Measurements from ENCODE around the gene STOML1.
A peak's percentile ranks its signal among the peaks of the same experiment; 100 is the strongest.
"Not testable (repeated sequence)": the region's sequence is repeated elsewhere in the genome, so short reads cannot be mapped to it uniquely, and the experiment has no call there.

STOML1 gene

DNA sequence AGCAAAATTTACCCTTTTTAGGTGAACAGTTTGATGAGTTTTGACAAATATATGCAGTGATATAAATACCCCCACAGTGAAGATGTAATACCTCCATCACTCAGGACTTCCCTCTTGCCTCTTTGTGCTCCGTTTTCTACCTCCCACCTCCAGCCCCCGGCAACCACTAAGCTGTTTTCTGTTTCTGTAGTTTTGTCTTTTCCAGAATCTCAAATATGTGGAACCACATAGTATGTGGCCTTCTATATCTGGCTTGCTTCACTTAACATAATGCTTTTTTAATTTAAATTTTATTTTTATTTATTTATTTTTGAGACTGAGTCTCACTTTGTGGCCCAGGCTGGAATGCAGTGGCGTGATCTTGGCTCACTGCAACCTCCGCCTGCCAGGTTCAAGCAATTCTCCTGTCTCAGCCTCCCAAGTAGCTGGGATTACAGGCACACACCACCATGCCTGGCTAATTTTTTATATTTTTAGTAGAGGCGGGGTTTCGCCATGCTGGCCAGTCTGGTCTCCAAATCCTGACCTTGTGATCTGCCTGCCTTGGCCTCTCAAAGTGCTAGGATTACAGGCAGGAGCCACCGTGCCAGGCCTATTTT is 31.5 kb downstream of the STOML1 start:
- DNase-seq = not testable (repeated sequence)

DNA sequence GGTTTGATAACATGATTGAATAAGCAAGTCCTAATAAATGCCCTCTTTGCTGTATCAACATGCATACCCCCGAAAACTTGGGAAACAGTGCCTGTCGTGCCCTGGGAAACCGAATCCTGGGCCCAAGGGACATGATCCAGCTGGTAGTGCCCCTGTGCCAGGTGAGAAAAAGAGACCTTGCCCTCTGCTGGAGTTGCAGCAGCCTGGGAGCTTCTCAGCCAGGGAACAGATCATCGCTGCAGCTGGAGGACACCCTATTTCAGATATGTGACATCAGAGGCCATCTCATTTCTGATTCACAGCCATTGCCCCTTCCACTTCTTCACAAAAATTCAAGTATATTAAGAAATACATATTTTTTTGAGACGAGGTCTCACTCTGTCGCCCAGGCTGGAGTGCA is 32.3 kb downstream of the STOML1 start:
- no peak for DNase-seq

GRCh38 chr15:73959012-73959581 is 33.0 kb downstream of the STOML1 start:
- DNase-seq = no peak

DNA sequence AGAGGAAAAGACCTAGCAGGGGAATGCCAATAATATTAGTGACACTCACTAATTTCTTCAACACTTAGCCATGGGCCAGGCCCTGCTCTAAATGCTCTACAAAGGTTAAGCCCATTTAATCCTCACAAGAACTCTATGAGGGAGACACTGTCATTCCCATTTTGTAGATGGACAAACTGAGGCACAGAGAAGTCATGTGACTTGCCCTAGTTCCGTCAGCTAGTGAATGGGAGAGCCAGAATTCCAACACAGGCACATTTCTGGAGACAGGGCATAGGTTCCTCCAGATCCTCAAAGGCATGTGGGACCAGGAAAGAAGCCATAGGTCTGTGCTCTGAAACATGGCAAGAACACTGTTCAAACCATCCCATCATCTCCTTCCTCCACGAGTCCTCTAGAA is 34.3 kb downstream of the STOML1 start:
- no peak for DNase-seq

DNA sequence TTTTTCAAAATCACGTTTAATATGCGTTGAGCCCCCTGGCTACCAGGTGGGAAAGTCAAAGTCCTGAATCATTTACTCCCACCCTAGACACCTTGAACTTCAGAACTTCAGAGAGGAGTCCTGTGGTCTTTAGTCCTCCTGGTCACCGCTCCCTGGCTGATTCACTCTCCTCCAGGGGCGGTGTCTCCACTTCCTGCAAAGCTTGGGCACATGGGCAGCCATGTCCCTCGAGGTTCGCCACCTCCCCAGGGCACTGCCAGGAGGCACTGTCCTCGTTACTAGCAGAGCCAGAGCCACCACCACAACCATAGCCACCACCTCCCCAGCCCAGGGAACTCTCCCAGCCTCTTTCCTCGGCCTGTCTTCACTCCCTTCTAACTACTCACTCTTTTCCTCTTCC is 34.8 kb downstream of the STOML1 start:
- DNase-seq = no peak

DNA sequence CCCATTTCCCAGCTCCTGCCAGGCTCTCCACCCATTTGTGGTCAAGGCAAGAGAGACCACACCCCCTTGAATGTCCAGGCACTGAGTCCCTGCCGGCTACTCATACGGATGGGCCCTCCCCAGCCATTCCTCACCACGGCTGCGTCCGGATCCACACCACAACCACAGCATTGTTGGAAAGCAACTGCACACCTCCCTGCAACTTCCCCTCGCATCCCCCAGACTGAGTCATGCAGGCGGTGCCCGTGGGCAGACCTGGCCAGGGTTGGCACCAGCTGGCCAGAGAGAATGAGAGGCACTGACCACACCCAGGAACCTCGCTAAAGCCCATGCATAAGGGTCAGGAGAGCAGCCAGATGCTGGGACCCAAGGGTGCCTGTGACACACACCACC is 35.4 kb downstream of the STOML1 start:
- peak; percentile 31 to 47 for DNase-seq

- DNase-seq = no peak
Observed at GRCh38 chr15:73955861-73956742, 36.0 kb downstream of the STOML1 start.

DNA sequence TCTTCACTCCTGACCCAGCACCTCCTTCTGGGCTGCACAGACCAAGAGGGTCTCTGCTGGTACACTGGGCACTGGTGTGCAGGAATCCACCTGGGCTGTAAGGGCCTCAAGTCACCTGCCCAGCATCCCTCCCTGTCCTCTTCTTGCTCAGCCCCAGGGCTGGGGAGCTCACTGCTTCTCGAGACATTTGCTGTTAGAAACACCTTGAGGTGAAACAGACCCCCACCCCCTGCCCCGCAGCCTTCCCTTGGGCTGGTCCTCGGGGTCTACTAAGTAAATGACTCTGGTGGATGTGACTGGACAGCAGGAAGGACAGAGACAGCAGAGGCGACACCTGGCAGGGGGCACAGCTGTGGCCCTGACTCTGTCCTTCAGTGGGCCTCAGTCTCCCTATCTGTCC is 36.8 kb downstream of the STOML1 start:
- no peak for DNase-seq

- no peak for DNase-seq
Observed at GRCh38 chr15:73954188-73955145, 37.6 kb downstream of the STOML1 start.

GRCh38 chr15:73952913-73953750 is 39.0 kb downstream of the STOML1 start:
- DNase-seq = no peak

GRCh38 chr15:73952171-73952912 is 39.8 kb downstream of the STOML1 start:
- DNase-seq = no peak

GRCh38 chr15:73951601-73952000 is 40.5 kb downstream of the STOML1 start:
- DNase-seq = no peak

GRCh38 chr15:73950831-73951561 is 41.1 kb downstream of the STOML1 start:
- peak; percentile 89 to 90 for DNase-seq

GRCh38 chr15:73950479-73950830 is 41.6 kb downstream of the STOML1 start:
- no peak for DNase-seq

GRCh38 chr15:73949496-73949895 is 42.6 kb downstream of the STOML1 start:
- no peak for DNase-seq

DNA sequence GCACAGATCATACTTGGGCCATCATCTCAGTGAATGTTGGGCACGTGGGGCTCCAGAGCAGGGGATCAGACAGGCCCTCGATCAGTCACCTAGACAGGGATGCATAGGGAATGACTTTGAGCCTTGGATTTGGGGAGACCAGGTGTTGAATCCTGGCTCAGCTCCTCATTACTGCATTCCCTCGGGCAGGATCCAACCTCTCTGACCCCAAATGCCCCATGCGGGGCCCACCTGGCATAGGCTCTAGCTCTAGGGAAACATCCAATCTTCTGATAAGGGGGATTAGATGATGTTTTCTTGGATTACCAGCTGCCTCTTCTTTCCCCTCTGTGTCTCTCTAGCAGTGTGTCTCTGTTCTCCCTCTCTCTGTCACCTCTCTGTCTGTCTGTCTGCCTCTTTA is 43.1 kb downstream of the STOML1 start:
- no peak for DNase-seq

DNA sequence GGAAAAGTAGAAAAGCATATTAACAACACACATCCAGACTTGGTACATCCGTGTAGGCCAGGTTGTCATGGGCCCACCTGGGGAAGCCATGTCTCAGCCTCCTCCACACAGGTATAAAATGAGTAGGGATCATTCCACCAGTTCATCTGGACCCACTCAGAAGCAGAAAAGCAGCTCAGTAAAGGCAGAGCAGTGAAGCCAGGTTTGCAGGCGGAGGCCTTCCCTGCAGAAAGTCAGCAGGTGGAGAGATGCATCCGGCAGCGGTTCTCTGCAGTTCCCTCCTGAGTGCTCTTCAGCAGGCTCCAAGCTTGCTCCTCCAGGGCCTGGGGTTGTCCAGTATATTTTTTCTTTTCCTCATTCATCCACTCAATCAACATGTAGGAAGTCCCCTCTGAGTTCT is 43.7 kb downstream of the STOML1 start:
- no peak for DNase-seq

DNA sequence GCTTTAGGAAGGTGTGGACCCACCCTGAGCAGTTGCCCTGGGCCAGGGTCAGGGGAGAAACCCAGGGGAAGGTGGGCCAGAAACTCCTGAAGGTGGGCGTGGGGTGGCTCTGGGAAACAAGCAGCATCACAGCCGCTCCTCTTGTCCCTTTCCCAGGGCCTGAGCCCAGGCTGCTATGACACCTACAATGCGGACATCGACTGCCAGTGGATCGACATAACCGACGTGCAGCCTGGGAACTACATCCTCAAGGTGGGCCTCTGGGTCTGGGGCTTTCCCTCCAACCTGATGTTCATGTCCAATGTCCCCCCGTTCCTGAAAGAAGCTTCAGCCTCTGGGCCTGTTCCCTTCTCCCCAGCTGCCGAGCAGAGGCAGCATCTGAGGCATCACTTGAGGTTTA is 44.4 kb downstream of the STOML1 start:
- DNase-seq = no peak

DNA sequence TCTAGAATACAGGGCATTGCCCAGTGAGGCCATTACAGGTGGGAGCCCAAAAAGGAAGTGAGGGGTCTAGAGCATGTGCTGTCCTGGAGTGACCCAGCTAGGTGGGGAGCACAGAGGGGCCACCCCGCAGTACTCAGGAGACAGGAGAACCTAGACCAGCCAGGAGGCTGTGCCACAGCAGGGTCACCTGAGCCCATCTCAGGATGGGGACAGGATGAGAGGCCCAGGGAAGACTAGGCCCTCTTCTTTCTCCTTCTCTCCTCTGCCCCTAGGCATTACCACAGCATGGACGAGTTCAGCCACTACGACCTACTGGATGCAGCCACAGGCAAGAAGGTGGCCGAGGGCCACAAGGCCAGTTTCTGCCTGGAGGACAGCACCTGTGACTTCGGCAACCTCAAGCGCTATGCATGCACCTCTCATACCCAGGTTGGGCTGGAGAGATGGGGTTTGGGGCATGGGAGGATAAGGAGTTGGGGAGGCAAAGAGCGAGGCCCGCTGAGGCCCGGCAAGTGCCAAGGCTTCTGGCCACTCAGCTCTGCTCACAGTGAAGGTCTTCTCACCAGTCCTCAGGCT is 45.2 kb downstream of the STOML1 start:
- DNase-seq = no peak

All from inflammatory macrophage (primary cell).